PC-9 (cell line): ENCODE data around the gene MRPL49. TPM values are rescaled to one million over a fixed set of nuclear protein-coding genes. Genes with fewer than 3 reads are reported as not detected.
"Not testable (repeated sequence)": the region's sequence is repeated elsewhere in the genome, so short reads cannot be mapped to it uniquely, and the experiment has no call there.

Experiments used
- BruUV-seq: library from RNA; stranded (reverse); fragments of 400-500 nt; replicated peaks from 2 replicates; lab custom pipeline; 2021; lab: Mats Ljungman, UMichigan
- CTCF ChIA-PET: fragments of 300-600 bp; sonication (Branson Sonifier 250); formaldehyde crosslinking; loops from one replicate; lab custom pipeline; 2022; ENCODE audit warnings: antibody characterized with exemption; lab: Charles Lee
- POLR2A ChIA-PET: fragments of 300-600 bp; sonication (Branson Sonifier 250); formaldehyde crosslinking; loops from one replicate; lab custom pipeline; 2022; ENCODE audit warnings: antibody characterized with exemption; ENCODE audit not compliant: unreplicated experiment; lab: Charles Lee
- DNase-seq, 2 experiments: peaks; one replicate each; pipeline versions ENCODE4 v3.0.0 to v3.0.0-alpha.2; 2015 to 2022; ENCODE audit warnings: mixed read lengths in 1 of 2
- H2AFZ ChIP-seq: fragments of 200-600 bp; sonication (generic); 2 replicates; pipeline ENCODE4 v1.8.1; 2017; ENCODE audit warnings: antibody characterized with exemption
- H3F3A ChIP-seq: fragments of 200-600 bp; sonication (generic); 2 replicates; pipeline ENCODE4 v1.8.1; 2017; ENCODE audit warnings: antibody characterized with exemption, mild to moderate bottlenecking, low read depth; ENCODE audit not compliant: insufficient read depth
- H3K27ac ChIP-seq: fragments of 200-600 bp; sonication (generic); 2 replicates; pipeline ENCODE4 v1.6.1; 2016; ENCODE audit warnings: mixed run types
- H3K27me3 ChIP-seq: fragments of 200-600 bp; sonication (generic); 2 replicates; pipeline ENCODE4 v1.6.1; 2016; ENCODE audit warnings: low read depth, mixed run types; ENCODE audit not compliant: insufficient read depth
- H3K36me3 ChIP-seq: fragments of 200-600 bp; sonication (generic); 2 replicates; pipeline ENCODE4 v1.6.1; 2016; ENCODE audit warnings: low read depth, mixed run types
- H3K4me1 ChIP-seq: fragments of 200-600 bp; sonication (generic); replicated peaks from 2 replicates; pipeline ENCODE4 v1.6.1; 2016; ENCODE audit warnings: mixed run types; ENCODE audit not compliant: insufficient read depth
- H3K4me2 ChIP-seq: fragments of 200-600 bp; sonication (generic); 2 replicates; pipeline ENCODE4 v1.6.1; 2017; ENCODE audit warnings: mixed run types
- H3K4me3 ChIP-seq: fragments of 200-600 bp; sonication (generic); 2 replicates; pipeline ENCODE4 v1.6.1; 2016; ENCODE audit warnings: mixed run types
- H3K79me2 ChIP-seq: fragments of 200-600 bp; sonication (generic); 2 replicates; pipeline ENCODE4 v1.6.1; 2017; ENCODE audit warnings: low read depth, mixed run types
- H3K9me2 ChIP-seq: fragments of 200-600 bp; sonication (generic); 2 replicates; pipeline ENCODE4 v1.8.1; 2017; ENCODE audit warnings: mild to moderate bottlenecking; ENCODE audit not compliant: insufficient read depth
- H3K9me3 ChIP-seq: fragments of 200-600 bp; sonication (generic); 2 replicates; pipeline ENCODE4 v1.8.1; 2016; ENCODE audit warnings: low read depth; ENCODE audit not compliant: insufficient read depth
- H4K20me1 ChIP-seq: fragments of 200-600 bp; sonication (generic); 2 replicates; pipeline ENCODE4 v1.8.1; 2017; ENCODE audit not compliant: insufficient read depth
- EZH2 ChIP-seq: fragments of 200-600 bp; sonication (generic); IDR thresholded peaks from 2 replicates; pipeline ENCODE4 v1.8.0; 2017; ENCODE audit warnings: antibody characterized with exemption, low read depth
- intact Hi-C: fragments of 100-400 bp; cut with micrococcal nuclease; formaldehyde crosslinking; loops from one replicate; pipeline ENCODE4 v1.10.0; 2022; ENCODE audit not compliant: unreplicated experiment
- total RNA-seq: library from RNA; stranded (reverse); gene quantifications from 2 replicates; pipeline ENCODE4 v1.2.3, GENCODE V29; 2021
- TF ChIP-seq, protein P1 (sequence below): fragments of 200-600 bp; sonication (generic); conservative IDR thresholded peaks from 2 replicates; pipeline ENCODE4 v1.6.1; 2017; ENCODE audit warnings: mixed run types, antibody characterized with exemption, mild to moderate bottlenecking, moderate library complexity

Gene MRPL49
- total RNA-seq, 1 experiment from 2014 or later: 95.0 TPM

DNA sequence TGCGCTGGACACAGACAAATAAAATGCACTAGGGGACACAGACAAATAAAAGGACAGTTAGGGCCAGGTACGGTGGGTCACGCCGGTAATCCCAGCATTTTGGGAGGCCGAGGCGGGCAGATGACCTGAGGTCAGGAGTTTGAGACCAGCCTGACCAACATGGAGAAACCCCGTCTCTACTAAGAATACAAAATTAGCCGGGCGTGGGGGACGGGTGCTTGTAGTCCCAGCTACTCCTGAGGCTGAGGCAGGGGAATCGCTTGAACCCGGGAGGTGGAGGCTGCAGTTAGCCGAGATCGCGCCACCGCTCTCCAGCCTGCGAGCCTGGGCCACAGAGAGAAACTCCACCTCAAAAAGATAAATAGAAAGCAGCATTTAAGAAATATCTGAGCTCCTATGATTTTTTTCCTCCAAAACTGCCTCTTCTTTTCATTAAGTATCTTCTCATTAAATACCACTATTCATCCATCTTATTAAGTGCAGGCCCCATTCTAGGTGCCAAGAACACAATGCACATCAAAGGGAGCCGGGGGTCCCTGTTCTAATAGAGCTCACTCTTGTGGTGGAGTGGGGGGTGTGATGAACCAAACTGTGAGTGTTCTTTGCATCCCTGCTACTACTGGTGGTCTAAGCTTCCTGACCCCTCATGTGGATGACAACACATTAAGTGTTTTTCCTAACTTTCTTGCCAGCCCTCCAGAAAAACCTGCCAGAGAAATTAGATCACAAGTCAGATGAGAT is 3.9 kb upstream of the MRPL49 start:
- no peak for TF ChIP-seq EZH2
- TF ChIP-seq, protein P1, sequence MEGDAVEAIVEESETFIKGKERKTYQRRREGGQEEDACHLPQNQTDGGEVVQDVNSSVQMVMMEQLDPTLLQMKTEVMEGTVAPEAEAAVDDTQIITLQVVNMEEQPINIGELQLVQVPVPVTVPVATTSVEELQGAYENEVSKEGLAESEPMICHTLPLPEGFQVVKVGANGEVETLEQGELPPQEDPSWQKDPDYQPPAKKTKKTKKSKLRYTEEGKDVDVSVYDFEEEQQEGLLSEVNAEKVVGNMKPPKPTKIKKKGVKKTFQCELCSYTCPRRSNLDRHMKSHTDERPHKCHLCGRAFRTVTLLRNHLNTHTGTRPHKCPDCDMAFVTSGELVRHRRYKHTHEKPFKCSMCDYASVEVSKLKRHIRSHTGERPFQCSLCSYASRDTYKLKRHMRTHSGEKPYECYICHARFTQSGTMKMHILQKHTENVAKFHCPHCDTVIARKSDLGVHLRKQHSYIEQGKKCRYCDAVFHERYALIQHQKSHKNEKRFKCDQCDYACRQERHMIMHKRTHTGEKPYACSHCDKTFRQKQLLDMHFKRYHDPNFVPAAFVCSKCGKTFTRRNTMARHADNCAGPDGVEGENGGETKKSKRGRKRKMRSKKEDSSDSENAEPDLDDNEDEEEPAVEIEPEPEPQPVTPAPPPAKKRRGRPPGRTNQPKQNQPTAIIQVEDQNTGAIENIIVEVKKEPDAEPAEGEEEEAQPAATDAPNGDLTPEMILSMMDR: peak; percentile 65
- no peak overlapping the region for H3K4me3 ChIP-seq
- intact Hi-C loops: loop anchor here (5.0 kb wide), 1 partner anchor 341 kb away; the partner anchor contains the start of gene SF1
- H3K27ac ChIP-seq: no peak overlapping the region
- H3K4me1 ChIP-seq: peaks cover 37% of the 10 kb centered on the region
- peaks cover 66% of the 10 kb centered on the region for H3K79me2 ChIP-seq
- peaks cover 17% of the 10 kb centered on the region for H3K36me3 ChIP-seq
- no peak overlapping the region for H3K4me2 ChIP-seq
- H3K27me3 ChIP-seq: no peaks in the 10 kb centered on the region
- H3F3A ChIP-seq: peaks cover 77% of the 10 kb centered on the region
- no peaks in the 10 kb centered on the region for H3K9me3 ChIP-seq
- no TSS peak for BruUV-seq
- ChIA-PET POLR2A (interaction anchor here (0.5 to 0.6 kb wide), 2 partner anchors 82 to 200 kb away, joined by 3 to 4 read pairs; no protein-coding TSS in a partner anchor), CTCF (interaction anchor here (0.6 kb wide), 2 partner anchors 144 to 662 kb away, joined by 4 to 13 read pairs; no protein-coding TSS in a partner anchor)
- no peak for DNase-seq
- H2AFZ ChIP-seq: no peak overlapping the region
- H4K20me1 ChIP-seq: peaks cover 10% of the 10 kb centered on the region; the same call in 1 of the 2 replicates
- no peaks in the 10 kb centered on the region for H3K9me2 ChIP-seq

DNA sequence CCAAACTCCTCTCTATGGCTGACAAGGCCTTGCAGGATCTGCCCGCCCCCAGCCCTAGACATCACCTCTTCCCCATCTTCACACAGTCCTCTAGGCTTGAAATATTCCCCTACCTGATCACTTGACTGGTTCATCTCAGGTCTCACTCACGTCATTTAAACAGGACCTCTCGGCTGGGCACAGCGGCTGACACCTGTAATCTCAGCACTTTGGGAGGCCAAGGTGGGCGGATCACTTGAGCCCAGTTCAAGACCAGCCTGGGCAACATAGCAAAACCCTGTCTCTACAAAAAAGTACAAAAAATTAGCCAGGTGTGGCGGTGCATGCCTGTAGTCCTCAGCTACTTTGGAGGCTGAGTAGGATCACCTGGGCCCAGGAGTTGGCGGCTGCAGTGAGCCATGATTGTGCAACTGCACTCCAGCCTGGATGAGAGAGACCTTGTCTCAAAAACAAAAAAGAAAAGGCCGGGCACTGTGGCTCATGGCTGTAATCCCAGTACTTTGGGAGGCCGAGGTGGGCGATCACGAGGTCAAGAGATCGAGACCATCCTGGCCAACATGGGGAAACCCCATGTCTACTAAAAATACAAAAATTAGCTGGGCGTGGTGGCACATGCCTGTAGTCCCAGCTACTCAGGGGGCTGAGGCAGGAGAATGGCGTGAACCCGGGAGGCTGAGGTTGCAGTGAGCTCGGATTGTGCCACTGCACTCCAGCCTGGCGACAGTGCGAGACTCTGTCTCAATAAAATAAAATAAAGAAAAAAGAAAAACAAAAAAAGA is 3.0 kb upstream of the MRPL49 start:
- ChIA-PET CTCF (interaction anchor here (0.6 kb wide), 1 partner anchor 661 kb away, joined by 4 read pairs; no protein-coding TSS in a partner anchor), POLR2A (interaction anchor here (0.7 kb wide), 1 partner anchor 9 kb away, joined by 3 read pairs; no protein-coding TSS in a partner anchor)
- peaks cover 10% of the 10 kb centered on the region; the same call in 1 of the 2 replicates for H4K20me1 ChIP-seq
- H3F3A ChIP-seq: peaks cover 73% of the 10 kb centered on the region
- not testable (repeated sequence) for H3K4me2 ChIP-seq, BruUV-seq, H3K9me2 ChIP-seq, H3K27me3 ChIP-seq, H2AFZ ChIP-seq, H3K9me3 ChIP-seq, H3K4me3 ChIP-seq, DNase-seq
- peaks cover 71% of the 10 kb centered on the region for H3K79me2 ChIP-seq
- peak overlapping the region; percentile 6; the same call in 1 of the 2 replicates for H3K27ac ChIP-seq
- H3K4me1 ChIP-seq: peaks cover 39% of the 10 kb centered on the region
- peaks cover 18% of the 10 kb centered on the region for H3K36me3 ChIP-seq
- intact Hi-C loops: loop anchor here (5.0 kb wide), 1 partner anchor 342 kb away; the partner anchor contains the start of gene SF1

DNA sequence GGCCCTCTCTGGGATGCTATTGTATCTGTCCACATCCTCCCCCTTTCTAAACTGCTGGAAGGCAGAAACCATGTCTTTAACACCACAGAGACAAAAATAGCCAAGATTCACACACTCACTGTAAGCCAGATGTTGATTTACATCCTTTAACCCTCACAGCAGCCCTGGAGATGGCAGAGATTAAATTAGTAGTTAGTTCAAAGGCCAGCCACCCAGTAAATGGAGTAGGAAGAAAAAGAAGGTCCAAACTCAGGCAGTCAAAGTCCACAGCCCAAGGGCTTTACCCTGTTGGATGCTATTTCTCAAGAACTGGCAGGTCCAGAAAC is 2.5 kb upstream of the MRPL49 start:
- Histone ChIP-seq H3K27me3 (no peaks in the 10 kb centered on the region), H3K79me2 (peaks cover 75% of the 10 kb centered on the region), H3K27ac (peak overlapping the region; percentile 6; the same call in 1 of the 2 replicates), H4K20me1 (peaks cover 10% of the 10 kb centered on the region; the same call in 1 of the 2 replicates), H3F3A (peaks cover 73% of the 10 kb centered on the region), H3K9me2 (no peaks in the 10 kb centered on the region), H3K4me1 (peaks cover 43% of the 10 kb centered on the region), H3K4me3 (no peak overlapping the region), H3K4me2 (no peak overlapping the region), H3K9me3 (no peaks in the 10 kb centered on the region), H3K36me3 (peaks cover 24% of the 10 kb centered on the region), H2AFZ (no peak overlapping the region)
- TF ChIP-seq EZH2: no peak
- TF ChIP-seq, protein P1: no peak
- DNase-seq: no peak
- no TSS peak for BruUV-seq
- ChIA-PET CTCF (no interaction called here), POLR2A (interaction anchor here (0.7 kb wide), 1 partner anchor 9 kb away, joined by 3 read pairs; no protein-coding TSS in a partner anchor)
- intact Hi-C loops: loop anchor here (5.0 kb wide), 1 partner anchor 342 kb away; the partner anchor contains the start of gene SF1
